Sigmoid colon (tissue), 4 donors: Measurements from ENCODE around the gene RAPGEF2.

ENCODE experiments used
- POLR2AphosphoS5 ChIP-seq, 4 donors: sonication (generic); formaldehyde crosslinking; IDR thresholded peaks; one replicate each; pipeline ENCODE4 v1.6.1; 2017; ENCODE audit warnings: antibody characterized with exemption in 4 of 4
- TF ChIP-seq, protein P1 (sequence below), 4 experiments: fragments of 450-650 bp in 3 of 4; fragments of 200-600 bp in 1 of 4; IDR thresholded peaks; one replicate each; pipeline ENCODE4 v1.5.1; 2016 to 2019; ENCODE audit warnings: antibody characterized with exemption in 4 of 4, mild to moderate bottlenecking in 3 of 4, moderate library complexity in 2 of 4

DNA sequence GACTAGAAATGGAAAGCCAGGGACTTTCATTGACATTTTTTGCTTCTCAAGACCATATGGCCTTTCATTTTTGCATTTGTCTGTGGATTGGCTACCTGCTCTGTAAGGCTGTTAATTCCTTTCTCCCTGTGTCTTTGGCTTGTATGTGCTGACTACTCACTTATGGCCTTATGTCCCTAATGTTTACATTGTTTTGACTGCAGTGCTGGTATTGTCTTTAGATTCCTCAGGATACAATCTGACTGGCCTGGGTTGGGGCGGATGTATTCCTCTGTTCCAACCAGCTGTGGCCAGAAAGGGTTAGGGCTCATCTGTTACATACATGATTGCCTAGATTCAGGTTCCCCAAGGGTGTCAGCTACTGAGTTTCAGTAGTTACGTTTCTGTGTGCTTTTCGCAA lies 108.1 kb downstream of the RAPGEF2 start:
- TF ChIP-seq, protein P1, sequence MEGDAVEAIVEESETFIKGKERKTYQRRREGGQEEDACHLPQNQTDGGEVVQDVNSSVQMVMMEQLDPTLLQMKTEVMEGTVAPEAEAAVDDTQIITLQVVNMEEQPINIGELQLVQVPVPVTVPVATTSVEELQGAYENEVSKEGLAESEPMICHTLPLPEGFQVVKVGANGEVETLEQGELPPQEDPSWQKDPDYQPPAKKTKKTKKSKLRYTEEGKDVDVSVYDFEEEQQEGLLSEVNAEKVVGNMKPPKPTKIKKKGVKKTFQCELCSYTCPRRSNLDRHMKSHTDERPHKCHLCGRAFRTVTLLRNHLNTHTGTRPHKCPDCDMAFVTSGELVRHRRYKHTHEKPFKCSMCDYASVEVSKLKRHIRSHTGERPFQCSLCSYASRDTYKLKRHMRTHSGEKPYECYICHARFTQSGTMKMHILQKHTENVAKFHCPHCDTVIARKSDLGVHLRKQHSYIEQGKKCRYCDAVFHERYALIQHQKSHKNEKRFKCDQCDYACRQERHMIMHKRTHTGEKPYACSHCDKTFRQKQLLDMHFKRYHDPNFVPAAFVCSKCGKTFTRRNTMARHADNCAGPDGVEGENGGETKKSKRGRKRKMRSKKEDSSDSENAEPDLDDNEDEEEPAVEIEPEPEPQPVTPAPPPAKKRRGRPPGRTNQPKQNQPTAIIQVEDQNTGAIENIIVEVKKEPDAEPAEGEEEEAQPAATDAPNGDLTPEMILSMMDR (IDR thresholded peaks at IDR 0.05), result no peak
- no peak for TF ChIP-seq POLR2AphosphoS5 (IDR thresholded peaks at IDR 0.05)
